ENCODE measurements around the gene INF2. TPM values are rescaled to one million over a fixed set of nuclear protein-coding genes. Genes with fewer than 3 reads are reported as not detected.
A peak's percentile ranks its signal among the peaks of the same experiment; 100 is the strongest.

Gene INF2
- total RNA-seq, 1 donor from 2014 or later: 7.8 TPM

DNA sequence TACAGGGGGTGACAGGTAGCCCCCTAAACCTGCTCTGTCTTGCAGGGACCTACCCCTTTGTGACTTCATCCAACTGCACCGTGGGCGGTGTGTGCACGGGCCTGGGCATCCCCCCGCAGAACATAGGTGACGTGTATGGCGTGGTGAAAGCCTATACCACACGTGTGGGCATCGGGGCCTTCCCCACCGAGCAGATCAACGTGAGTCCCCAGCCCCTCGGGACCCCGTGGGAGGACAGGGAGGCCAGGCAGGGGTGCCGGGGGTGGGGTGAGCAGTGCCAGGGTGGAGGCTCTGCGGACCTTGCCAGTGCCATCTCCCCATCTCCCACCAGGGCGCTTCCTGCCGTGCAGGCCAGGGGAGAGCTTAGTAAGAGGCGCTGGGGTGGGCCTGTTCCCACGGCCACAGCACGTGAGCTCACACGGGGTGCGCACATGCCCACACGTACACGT lies 52.4 kb downstream of the INF2 start:
- Histone ChIP-seq H2AFZ (replicated peaks) (no peak overlapping the region), H3K9ac (no peak overlapping the region), H3F3A (ENCODE audit: low read depth) (no peaks in the 10 kb centered on the region), H3K27ac (no peak overlapping the region), H3K9me3 (ENCODE audit: low read depth) (no peaks in the 10 kb centered on the region), H3K4me1 (no peaks in the 10 kb centered on the region), H3K27me3 (no peaks in the 10 kb centered on the region), H3K79me2 (ENCODE audit: low read depth) (no peaks in the 10 kb centered on the region), H4K20me1 (ENCODE audit: low read depth) (no peaks in the 10 kb centered on the region), H3K4me3 (no peak overlapping the region), H3K4me2 (no peak overlapping the region), H3K36me3 (no peaks in the 10 kb centered on the region)
- TF ChIP-seq, protein P1, sequence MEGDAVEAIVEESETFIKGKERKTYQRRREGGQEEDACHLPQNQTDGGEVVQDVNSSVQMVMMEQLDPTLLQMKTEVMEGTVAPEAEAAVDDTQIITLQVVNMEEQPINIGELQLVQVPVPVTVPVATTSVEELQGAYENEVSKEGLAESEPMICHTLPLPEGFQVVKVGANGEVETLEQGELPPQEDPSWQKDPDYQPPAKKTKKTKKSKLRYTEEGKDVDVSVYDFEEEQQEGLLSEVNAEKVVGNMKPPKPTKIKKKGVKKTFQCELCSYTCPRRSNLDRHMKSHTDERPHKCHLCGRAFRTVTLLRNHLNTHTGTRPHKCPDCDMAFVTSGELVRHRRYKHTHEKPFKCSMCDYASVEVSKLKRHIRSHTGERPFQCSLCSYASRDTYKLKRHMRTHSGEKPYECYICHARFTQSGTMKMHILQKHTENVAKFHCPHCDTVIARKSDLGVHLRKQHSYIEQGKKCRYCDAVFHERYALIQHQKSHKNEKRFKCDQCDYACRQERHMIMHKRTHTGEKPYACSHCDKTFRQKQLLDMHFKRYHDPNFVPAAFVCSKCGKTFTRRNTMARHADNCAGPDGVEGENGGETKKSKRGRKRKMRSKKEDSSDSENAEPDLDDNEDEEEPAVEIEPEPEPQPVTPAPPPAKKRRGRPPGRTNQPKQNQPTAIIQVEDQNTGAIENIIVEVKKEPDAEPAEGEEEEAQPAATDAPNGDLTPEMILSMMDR (IDR thresholded peaks at IDR 0.05): no peak
- TF ChIP-seq EZH2phosphoT487 (IDR thresholded peaks at IDR 0.05) (no peak), EZH2 (IDR thresholded peaks at IDR 0.05) (no peak)
- Mint-ChIP-seq H3K4me1 (peaks cover 18% of the 10 kb centered on the region), H3K36me3 (peaks cover 6% of the 10 kb centered on the region), H3K27me3 (ENCODE audit: insufficient read depth, low read depth) (peaks cover 6% of the 10 kb centered on the region), H3K9me3 (no peaks in the 10 kb centered on the region), H3K27ac (peak overlapping the region; percentile 66), H3K4me3 (no peak overlapping the region)
- DNase-seq (ENCODE audit: low spot score): no peak

DNA sequence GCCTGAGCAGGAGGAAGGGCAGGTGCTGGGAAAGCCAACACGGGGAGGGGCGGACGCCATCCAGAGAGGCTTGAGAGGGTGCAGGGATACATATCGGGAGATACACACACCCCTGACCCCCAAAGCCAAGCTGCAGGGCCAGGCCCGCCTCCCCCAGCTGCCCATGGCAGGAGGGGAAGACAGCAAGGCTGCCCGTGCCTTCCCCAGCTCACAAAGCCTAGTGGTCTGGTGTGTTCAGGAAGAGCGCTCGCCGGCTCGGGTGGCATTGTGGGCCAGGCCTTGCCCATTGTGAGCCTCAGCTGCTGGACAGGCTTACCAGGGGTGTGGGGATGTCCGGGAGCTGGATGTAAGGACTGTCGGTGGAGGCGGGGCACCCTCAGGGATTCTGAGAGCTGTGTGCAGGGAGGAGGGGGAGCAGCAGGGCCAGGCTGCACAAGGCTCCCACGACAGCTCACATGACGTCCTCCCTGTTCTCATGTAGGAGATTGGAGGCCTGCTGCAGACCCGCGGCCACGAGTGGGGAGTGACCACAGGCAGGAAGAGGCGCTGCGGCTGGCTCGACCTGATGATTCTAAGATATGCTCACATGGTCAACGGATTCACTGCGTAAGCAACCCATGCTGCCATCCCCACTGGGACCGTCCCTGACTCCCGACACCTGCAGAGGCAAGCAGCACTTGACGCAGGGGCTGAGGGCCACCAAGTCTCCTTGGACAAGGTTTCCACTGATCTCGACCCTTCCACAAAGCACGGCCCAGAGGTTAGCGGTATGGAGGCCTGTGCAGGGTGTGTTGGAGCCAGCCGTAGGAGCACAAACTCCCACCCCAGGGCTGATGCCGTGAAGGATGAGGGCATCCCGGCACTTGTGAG lies 53.4 kb downstream of the INF2 start:
- TF ChIP-seq EZH2phosphoT487 (IDR thresholded peaks at IDR 0.05) (no peak), EZH2 (IDR thresholded peaks at IDR 0.05) (no peak)
- TF ChIP-seq, protein P1 (IDR thresholded peaks at IDR 0.05): no peak

DNA sequence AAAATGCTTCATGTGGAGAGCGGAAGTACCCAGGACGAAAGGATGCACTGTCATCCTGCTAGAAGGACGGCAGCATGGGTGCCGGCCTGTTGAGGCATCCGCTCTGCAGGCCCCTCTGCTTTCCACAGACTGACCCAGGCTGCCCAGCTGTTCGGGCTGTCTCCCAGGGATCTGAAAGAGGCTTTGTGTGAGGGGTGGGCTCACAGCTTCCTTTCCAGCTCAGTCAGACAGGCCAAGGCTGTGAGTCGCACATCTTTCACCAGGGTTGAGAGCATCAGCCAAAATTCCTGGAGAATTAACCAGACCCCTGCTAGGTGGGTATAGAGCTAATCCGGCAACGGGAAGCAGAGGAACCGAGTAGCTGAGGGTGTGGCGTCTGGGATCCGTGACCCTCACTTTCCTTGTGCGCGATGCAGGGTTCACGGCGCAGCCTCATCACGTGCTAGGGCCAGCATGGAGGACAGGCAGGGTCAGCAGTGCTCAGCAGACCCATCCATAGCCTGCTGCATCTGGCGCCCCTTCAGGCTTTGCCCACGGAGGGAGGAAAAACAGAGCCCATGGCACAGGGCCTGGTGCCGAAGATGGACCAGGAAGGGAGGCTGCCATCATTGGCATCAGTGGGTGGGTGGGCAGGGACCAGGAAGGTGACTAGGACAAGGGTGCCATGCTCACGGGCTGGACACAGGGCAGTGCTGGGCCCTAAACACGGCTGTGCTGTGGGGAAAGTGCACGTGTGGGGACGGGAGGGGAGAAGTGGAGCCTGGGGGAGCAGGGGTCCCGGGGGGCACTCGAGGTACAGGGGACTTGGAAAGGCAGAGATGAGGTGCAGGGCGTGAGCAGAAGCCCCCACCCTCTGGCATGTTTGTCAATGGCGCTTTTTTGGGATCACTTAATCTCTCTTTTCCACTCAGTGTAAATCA lies 54.3 kb downstream of the INF2 start:
- H3K27ac Mint-ChIP-seq: peak overlapping the region; percentile 76
- H3K9me3 ChIP-seq (ENCODE audit: low read depth): no peaks in the 10 kb centered on the region
- no peaks in the 10 kb centered on the region for H3K36me3 ChIP-seq
- H3K79me2 ChIP-seq (ENCODE audit: low read depth): no peaks in the 10 kb centered on the region
- peaks cover 5% of the 10 kb centered on the region for H3K4me1 ChIP-seq
- no peak overlapping the region for H3K27ac ChIP-seq
- no peaks in the 10 kb centered on the region for H3K27me3 ChIP-seq
- DNase-seq (ENCODE audit: low spot score): no peak
- H3K27me3 Mint-ChIP-seq (ENCODE audit: insufficient read depth, low read depth): peaks cover 6% of the 10 kb centered on the region
- H2AFZ ChIP-seq (replicated peaks): no peak overlapping the region
- peaks cover 6% of the 10 kb centered on the region for H3K36me3 Mint-ChIP-seq
- H3K9ac ChIP-seq: no peak overlapping the region
- H3K4me2 ChIP-seq: no peak overlapping the region
- H3K4me1 Mint-ChIP-seq: peaks cover 27% of the 10 kb centered on the region
- TF ChIP-seq EZH2 (IDR thresholded peaks at IDR 0.05) (no peak), EZH2phosphoT487 (IDR thresholded peaks at IDR 0.05) (no peak)
- TF ChIP-seq, protein P1 (IDR thresholded peaks at IDR 0.05): no peak
- peaks cover 7% of the 10 kb centered on the region for H3F3A ChIP-seq (ENCODE audit: low read depth)
- no peak overlapping the region for H3K4me3 ChIP-seq
- no peaks in the 10 kb centered on the region for H3K9me3 Mint-ChIP-seq
- H4K20me1 ChIP-seq (ENCODE audit: low read depth): no peaks in the 10 kb centered on the region
- H3K4me3 Mint-ChIP-seq: no peak overlapping the region

More for the DNA sequence above, 53.4 kb downstream of the INF2 start:
- no peaks in the 10 kb centered on the region for H3K79me2 ChIP-seq (ENCODE audit: low read depth)
- no peaks in the 10 kb centered on the region for H3K27me3 ChIP-seq
- no peak overlapping the region for H3K4me3 ChIP-seq
- Mint-ChIP-seq H3K4me3 (no peak overlapping the region), H3K9me3 (no peaks in the 10 kb centered on the region), H3K36me3 (peaks cover 6% of the 10 kb centered on the region), H3K4me1 (peaks cover 19% of the 10 kb centered on the region), H3K27me3 (ENCODE audit: insufficient read depth, low read depth) (peaks cover 6% of the 10 kb centered on the region), H3K27ac (peak overlapping the region; percentile 76)
- H3K4me1 ChIP-seq: no peaks in the 10 kb centered on the region
- no peaks in the 10 kb centered on the region for H3K36me3 ChIP-seq
- H4K20me1 ChIP-seq (ENCODE audit: low read depth): no peaks in the 10 kb centered on the region
- no peaks in the 10 kb centered on the region for H3F3A ChIP-seq (ENCODE audit: low read depth)
- H2AFZ ChIP-seq (replicated peaks): no peak overlapping the region
- no peaks in the 10 kb centered on the region for H3K9me3 ChIP-seq (ENCODE audit: low read depth)
- H3K27ac ChIP-seq: no peak overlapping the region
- DNase-seq (ENCODE audit: low spot score): no peak
- H3K9ac ChIP-seq: no peak overlapping the region
- H3K4me2 ChIP-seq: no peak overlapping the region

All from neural progenitor cell (in vitro differentiated cells).